GM06990 (cell line): ENCODE measurements around the gene RBM25.
"Not testable (repeated sequence)": the region's sequence is repeated elsewhere in the genome, so short reads cannot be mapped to it uniquely, and the experiment has no call there.

Experiments used
- DNase-seq: peaks from one replicate; pipeline ENCODE4 v3.0.0-alpha.2; 2011; ENCODE audit not compliant: insufficient read length; ENCODE audit errors: extremely low read depth
- H3K27me3 ChIP-seq: replicated peaks from 2 replicates; pipeline ENCODE4 v1.6.0; 2011; ENCODE audit warnings: low read length; ENCODE audit not compliant: control insufficient read depth, insufficient read depth
- H3K36me3 ChIP-seq: 2 replicates; pipeline ENCODE4 v1.5.1; 2011; ENCODE audit warnings: low read length; ENCODE audit not compliant: control insufficient read depth, insufficient read depth
- H3K4me3 ChIP-seq: replicated peaks from 2 replicates; pipeline ENCODE4 v1.5.1; 2011; ENCODE audit warnings: low read depth, mild to moderate bottlenecking, control low read depth, low read length
- TF ChIP-seq, protein P1 (sequence below): IDR thresholded peaks from 2 replicates; pipeline ENCODE4 v1.5.1; 2011; ENCODE audit warnings: low read length, control low read depth, mild to moderate bottlenecking, inconsistent platforms; ENCODE audit not compliant: insufficient read depth, poor library complexity, severe bottlenecking

The RBM25 gene

DNA sequence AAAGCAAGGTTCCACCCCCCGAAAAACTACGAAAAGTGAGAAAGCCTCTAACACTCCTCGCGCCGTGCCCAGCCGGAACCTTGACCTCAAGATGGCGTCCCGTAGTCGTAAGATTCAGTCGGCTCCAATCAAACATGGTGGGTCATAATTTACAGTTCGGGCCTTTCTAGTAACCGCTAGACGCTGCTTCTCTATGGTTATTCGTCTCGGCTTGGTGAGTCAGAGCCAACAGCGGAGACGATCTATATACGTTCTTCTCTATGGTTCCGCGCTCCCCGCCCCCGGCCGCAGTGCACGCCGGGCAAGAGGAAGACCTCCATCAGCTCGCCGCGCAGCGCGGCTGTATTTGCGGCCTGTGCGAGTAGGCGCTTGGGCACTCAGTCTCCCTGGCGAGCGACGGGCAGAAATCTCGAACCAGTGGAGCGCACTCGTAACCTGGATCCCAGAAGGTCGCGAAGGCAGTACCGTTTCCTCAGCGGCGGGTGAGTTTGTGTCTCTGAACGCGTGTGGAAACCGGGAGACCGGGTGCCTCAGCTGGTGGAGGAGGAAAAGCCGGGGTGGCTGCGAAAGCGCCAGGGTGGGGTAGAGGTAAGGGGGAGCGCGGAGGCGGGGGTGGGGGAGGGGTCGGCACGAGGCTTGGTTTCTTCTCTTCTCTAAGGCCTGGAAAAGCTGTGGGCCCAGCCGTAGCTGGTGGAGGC lies at the start of gene RBM25:
Gene RBM25 (plus strand): TSS at position 311 of the 698 bp plus-strand sequence. CDS start 13,108 bp downstream, outside the sequence.
- TF ChIP-seq, protein P1, sequence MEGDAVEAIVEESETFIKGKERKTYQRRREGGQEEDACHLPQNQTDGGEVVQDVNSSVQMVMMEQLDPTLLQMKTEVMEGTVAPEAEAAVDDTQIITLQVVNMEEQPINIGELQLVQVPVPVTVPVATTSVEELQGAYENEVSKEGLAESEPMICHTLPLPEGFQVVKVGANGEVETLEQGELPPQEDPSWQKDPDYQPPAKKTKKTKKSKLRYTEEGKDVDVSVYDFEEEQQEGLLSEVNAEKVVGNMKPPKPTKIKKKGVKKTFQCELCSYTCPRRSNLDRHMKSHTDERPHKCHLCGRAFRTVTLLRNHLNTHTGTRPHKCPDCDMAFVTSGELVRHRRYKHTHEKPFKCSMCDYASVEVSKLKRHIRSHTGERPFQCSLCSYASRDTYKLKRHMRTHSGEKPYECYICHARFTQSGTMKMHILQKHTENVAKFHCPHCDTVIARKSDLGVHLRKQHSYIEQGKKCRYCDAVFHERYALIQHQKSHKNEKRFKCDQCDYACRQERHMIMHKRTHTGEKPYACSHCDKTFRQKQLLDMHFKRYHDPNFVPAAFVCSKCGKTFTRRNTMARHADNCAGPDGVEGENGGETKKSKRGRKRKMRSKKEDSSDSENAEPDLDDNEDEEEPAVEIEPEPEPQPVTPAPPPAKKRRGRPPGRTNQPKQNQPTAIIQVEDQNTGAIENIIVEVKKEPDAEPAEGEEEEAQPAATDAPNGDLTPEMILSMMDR = peak; percentile 9
- no peaks in the 10 kb centered on the region for H3K36me3 ChIP-seq
- H3K4me3 ChIP-seq = peak within 1 kb of the TSS; percentile 99
- DNase-seq = peak; percentile 98
- H3K27me3 ChIP-seq = no peaks in the 10 kb centered on the region

DNA sequence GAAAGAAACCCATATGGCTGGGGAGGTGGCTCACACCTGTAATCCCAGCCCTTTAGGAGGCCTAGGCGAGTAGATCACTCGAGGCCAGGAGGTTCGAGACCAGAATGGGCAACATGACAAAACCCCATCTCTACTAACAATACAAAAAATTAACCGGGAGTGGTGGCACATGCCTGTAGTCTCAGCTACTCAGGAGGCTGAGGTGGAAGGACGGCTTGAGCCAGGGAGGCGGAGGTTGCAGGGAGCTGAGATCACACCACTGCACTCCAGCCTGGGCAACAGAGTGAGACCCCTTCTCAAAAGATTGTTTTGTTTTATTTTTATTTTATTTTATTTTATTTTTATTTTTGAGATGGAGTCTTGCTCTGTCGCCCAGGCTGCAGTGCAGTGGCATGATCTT lies 47.1 kb upstream of the RBM25 start:
- not testable (repeated sequence) for H3K36me3 ChIP-seq, H3K27me3 ChIP-seq, DNase-seq, H3K4me3 ChIP-seq

DNA sequence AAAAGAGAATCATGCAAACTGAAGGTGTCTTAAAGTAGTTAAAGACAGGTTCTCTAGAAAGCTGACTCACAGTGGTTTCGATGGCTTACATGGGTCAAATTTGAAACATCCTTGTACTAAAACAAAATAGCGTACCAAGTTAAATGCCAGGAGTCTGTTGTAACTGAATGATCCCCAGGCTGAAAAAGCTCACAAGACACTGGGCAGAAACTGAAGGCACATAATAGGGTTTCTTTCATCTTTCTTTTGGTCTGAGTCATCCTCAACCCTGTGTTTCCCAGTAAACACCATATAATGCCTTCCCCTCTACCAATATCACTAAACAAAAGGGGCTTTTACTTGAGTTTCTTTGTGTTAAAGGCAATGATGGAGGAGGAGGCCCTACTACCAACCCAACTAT lies 44.2 kb upstream of the RBM25 start:
- Histone ChIP-seq H3K4me3 (no peak overlapping the region), H3K36me3 (peaks cover 3% of the 10 kb centered on the region), H3K27me3 (no peaks in the 10 kb centered on the region)
- DNase-seq = peak; percentile 69
- TF ChIP-seq, protein P1 = no peak

DNA sequence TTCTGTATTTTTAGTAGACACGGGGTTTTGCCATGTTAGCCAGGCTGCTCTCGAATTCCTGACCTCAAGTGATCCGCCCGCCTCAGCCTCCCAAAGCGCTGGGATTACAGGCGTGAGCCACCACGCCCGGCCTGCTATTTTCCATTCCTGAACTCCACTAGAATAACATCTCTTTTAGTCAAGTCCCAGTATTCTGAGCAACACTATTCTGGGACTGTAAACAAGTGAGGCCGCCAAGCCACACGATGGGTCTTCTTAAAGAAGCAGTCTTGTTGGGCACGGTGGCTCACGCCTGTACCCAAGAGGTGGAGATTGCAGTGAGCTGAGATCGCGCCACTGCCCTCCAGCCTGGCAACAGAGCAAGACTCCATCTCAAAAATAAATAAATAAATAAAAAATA lies 42.8 kb upstream of the RBM25 start:
- not testable (repeated sequence) for H3K36me3 ChIP-seq, H3K27me3 ChIP-seq, H3K4me3 ChIP-seq, DNase-seq

DNA sequence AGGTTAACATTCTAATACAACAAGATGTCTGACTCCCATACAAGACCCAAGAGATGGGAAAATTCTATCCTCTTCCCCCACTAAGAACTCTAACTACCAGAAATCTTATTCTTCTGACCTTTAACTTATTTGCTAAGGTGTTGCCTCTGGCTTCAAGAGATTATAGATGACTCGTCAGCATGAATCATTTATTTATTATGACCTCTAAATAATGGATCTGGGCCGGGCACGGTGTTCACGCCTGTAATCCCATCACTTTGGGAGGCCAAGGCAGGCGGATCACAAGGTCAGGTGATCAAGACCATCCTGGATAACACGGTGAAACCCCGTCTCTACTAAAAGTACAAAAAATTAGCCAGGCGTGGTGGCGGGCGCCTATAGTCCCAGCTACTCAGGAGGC lies 42.3 kb upstream of the RBM25 start:
- not testable (repeated sequence) for H3K27me3 ChIP-seq, H3K4me3 ChIP-seq, H3K36me3 ChIP-seq, DNase-seq

DNA sequence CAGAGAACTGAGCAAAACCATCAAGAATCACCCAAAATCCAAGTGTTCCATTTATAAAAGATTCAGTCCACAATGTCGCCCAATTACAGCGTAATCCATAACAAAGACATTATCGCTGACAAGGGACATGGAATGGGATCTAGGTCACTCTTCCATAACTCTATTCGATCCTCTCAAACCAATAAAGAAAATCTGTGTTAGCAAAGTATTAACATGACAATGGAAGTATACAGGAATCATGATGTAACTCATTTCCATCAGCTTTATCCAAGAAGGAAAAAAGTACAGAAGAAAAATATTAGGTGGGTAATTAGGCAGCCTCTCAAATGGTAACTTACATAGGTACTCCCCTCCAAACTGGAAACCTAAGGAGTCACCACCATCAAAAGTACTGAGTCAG lies 36.3 kb upstream of the RBM25 start:
- H3K4me3 ChIP-seq = no peak overlapping the region
- H3K27me3 ChIP-seq = no peaks in the 10 kb centered on the region
- TF ChIP-seq, protein P1 = no peak
- peaks cover 8% of the 10 kb centered on the region for H3K36me3 ChIP-seq
- DNase-seq = no peak

DNA sequence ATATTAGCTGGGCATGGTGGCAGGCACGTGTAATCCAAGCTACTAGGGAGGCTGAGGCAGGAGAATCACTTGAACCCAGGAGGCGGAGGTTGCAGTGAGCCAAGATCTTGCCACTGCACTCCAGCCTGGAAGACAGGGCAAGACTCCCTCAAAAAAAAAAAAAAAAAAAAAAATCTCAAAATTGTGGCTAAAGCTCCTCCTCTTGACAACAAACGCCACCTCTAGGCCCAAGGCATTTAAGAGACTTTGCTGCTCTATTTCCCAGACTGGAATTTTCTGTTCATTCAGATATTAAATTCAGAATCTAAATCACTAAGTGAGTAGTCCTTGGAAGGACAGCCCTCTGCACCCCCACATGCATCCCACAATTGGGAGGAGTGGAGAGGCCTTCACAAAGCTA lies 32.8 kb upstream of the RBM25 start:
- Histone ChIP-seq H3K4me3 (peak overlapping the region; percentile 18), H3K27me3 (no peaks in the 10 kb centered on the region), H3K36me3 (peaks cover 5% of the 10 kb centered on the region)
- no peak for DNase-seq
- TF ChIP-seq, protein P1 = no peak
